Activated naive CD4-positive, alpha-beta T cell treated with anti-CD3 and anti-CD28 coated beads for 36 hours (primary cell): ENCODE data around the gene HNF1B. TPM values are rescaled to one million over a fixed set of nuclear protein-coding genes. Genes with fewer than 3 reads are reported as not detected.

Experiments
- CTCF ChIA-PET: fragments of 350-600 bp; sonication (Branson Sonifier 250); formaldehyde crosslinking; loops from one replicate; lab custom pipeline; 2021; ENCODE audit warnings: antibody characterized with exemption; lab: Charles Lee
- DNase-seq: peaks from one replicate; pipeline ENCODE4 v3.0.0-alpha.2; 2020
- H3K27ac Mint-ChIP-seq: one replicate; pipeline ENCODE4 v1.8.0; 2021; ENCODE audit warnings: mild to moderate bottlenecking, mixed read lengths
- H3K27me3 Mint-ChIP-seq: one replicate; pipeline ENCODE4 v1.8.0; 2021; ENCODE audit warnings: low read depth, mixed read lengths
- H3K36me3 Mint-ChIP-seq: one replicate; pipeline ENCODE4 v1.8.0; 2021; ENCODE audit warnings: low read depth, mixed read lengths
- H3K4me1 Mint-ChIP-seq: one replicate; pipeline ENCODE4 v1.8.0; 2021; ENCODE audit warnings: low read depth, mixed read lengths
- H3K4me3 Mint-ChIP-seq: one replicate; pipeline ENCODE4 v1.8.0; 2021; ENCODE audit warnings: mild to moderate bottlenecking, moderate library complexity, mixed read lengths
- H3K9me3 Mint-ChIP-seq: one replicate; pipeline ENCODE4 v1.8.0; 2021; ENCODE audit warnings: mixed read lengths
- intact Hi-C: fragments of 100-400 bp; cut with micrococcal nuclease; formaldehyde crosslinking; loops from one replicate; pipeline ENCODE4 v1.15.1; 2023
- total RNA-seq, 2 experiments: library from RNA; stranded (reverse); gene quantifications; one replicate each; pipeline ENCODE4 v1.2.3, GENCODE V29; 2021

The HNF1B gene
- total RNA-seq, 2 experiments from 2014 or later, result not detected

GRCh38 chr17:37673386-37673785, 71.5 kb downstream of the HNF1B start:
- Mint-ChIP-seq H3K27ac (no peak overlapping the region), H3K9me3 (no peaks in the 10 kb centered on the region), H3K27me3 (peaks cover 15% of the 10 kb centered on the region), H3K36me3 (no peaks in the 10 kb centered on the region), H3K4me1 (no peaks in the 10 kb centered on the region), H3K4me3 (no peak overlapping the region)
- CTCF ChIA-PET, result interaction anchor here (0.6 kb wide), 1 partner anchor 114 kb away, joined by 4 read pairs; no protein-coding TSS in a partner anchor
- no peak for DNase-seq
- intact Hi-C loops, result no loop called here

- H3K36me3 Mint-ChIP-seq, result no peaks in the 10 kb centered on the region
- H3K4me3 Mint-ChIP-seq, result no peak overlapping the region
- CTCF ChIA-PET, result interaction anchor here (0.6 to 0.9 kb wide), 2 partner anchors 115 to 118 kb away, joined by 3 to 4 read pairs; no protein-coding TSS in a partner anchor
- no peak for DNase-seq
- H3K27me3 Mint-ChIP-seq, result peaks cover 14% of the 10 kb centered on the region
- no peaks in the 10 kb centered on the region for H3K9me3 Mint-ChIP-seq
- intact Hi-C loops, result no loop called here
- no peaks in the 10 kb centered on the region for H3K4me1 Mint-ChIP-seq
- no peak overlapping the region for H3K27ac Mint-ChIP-seq
These were observed 72.2 kb downstream of the HNF1B start for GRCh38 chr17:37672548-37673078.

- H3K9me3 Mint-ChIP-seq, result no peaks in the 10 kb centered on the region
- DNase-seq, result no peak
- no peaks in the 10 kb centered on the region for H3K4me1 Mint-ChIP-seq
- no peak overlapping the region for H3K4me3 Mint-ChIP-seq
- H3K27me3 Mint-ChIP-seq, result peaks cover 8% of the 10 kb centered on the region
- intact Hi-C loops, result no loop called here
- H3K36me3 Mint-ChIP-seq, result no peaks in the 10 kb centered on the region
- no peak overlapping the region for H3K27ac Mint-ChIP-seq
- CTCF ChIA-PET, result interaction anchor here (0.6 to 0.9 kb wide), 3 partner anchors 10 to 457 kb away, joined by 3 to 4 read pairs (median 3); no protein-coding TSS in a partner anchor
These were observed 72.9 kb downstream of the HNF1B start for GRCh38 chr17:37671824-37672547.

- H3K27ac Mint-ChIP-seq, result no peak overlapping the region
- H3K4me1 Mint-ChIP-seq, result no peaks in the 10 kb centered on the region
- no peaks in the 10 kb centered on the region for H3K36me3 Mint-ChIP-seq
- no peaks in the 10 kb centered on the region for H3K9me3 Mint-ChIP-seq
- CTCF ChIA-PET, result interaction anchor here (0.6 to 0.9 kb wide), 3 partner anchors 9 to 457 kb away, joined by 3 to 4 read pairs (median 3); no protein-coding TSS in a partner anchor
- no peak for DNase-seq
- H3K27me3 Mint-ChIP-seq, result peaks cover 3% of the 10 kb centered on the region
- H3K4me3 Mint-ChIP-seq, result no peak overlapping the region
- intact Hi-C loops, result no loop called here
These were observed 73.6 kb downstream of the HNF1B start for GRCh38 chr17:37671028-37671823.

- Mint-ChIP-seq H3K36me3 (no peaks in the 10 kb centered on the region), H3K27me3 (no peaks in the 10 kb centered on the region), H3K4me1 (no peaks in the 10 kb centered on the region), H3K9me3 (no peaks in the 10 kb centered on the region), H3K4me3 (no peak overlapping the region), H3K27ac (no peak overlapping the region)
- CTCF ChIA-PET, result no interaction called here
- DNase-seq, result no peak
- intact Hi-C loops, result no loop called here
These were observed 77.8 kb downstream of the HNF1B start for GRCh38 chr17:37667039-37667438.

GRCh38 chr17:37664214-37664613, 80.6 kb downstream of the HNF1B start:
- peaks cover 3% of the 10 kb centered on the region for H3K27me3 Mint-ChIP-seq
- no peak overlapping the region for H3K4me3 Mint-ChIP-seq
- intact Hi-C loops, result no loop called here
- no peak overlapping the region for H3K27ac Mint-ChIP-seq
- no peaks in the 10 kb centered on the region for H3K9me3 Mint-ChIP-seq
- CTCF ChIA-PET, result no interaction called here
- H3K4me1 Mint-ChIP-seq, result no peaks in the 10 kb centered on the region
- DNase-seq, result no peak
- H3K36me3 Mint-ChIP-seq, result no peaks in the 10 kb centered on the region

GRCh38 chr17:37662353-37662752, 82.5 kb downstream of the HNF1B start:
- intact Hi-C loops, result no loop called here
- no peak overlapping the region for H3K27ac Mint-ChIP-seq
- no peaks in the 10 kb centered on the region for H3K4me1 Mint-ChIP-seq
- H3K36me3 Mint-ChIP-seq, result no peaks in the 10 kb centered on the region
- no peak overlapping the region for H3K4me3 Mint-ChIP-seq
- CTCF ChIA-PET, result interaction anchor here (1.3 kb wide), 1 partner anchor 9 kb away, joined by 4 read pairs; no protein-coding TSS in a partner anchor
- no peak for DNase-seq
- H3K9me3 Mint-ChIP-seq, result no peaks in the 10 kb centered on the region
- peaks cover 3% of the 10 kb centered on the region for H3K27me3 Mint-ChIP-seq

- no peaks in the 10 kb centered on the region for H3K4me1 Mint-ChIP-seq
- no peak for DNase-seq
- H3K36me3 Mint-ChIP-seq, result no peaks in the 10 kb centered on the region
- intact Hi-C loops, result no loop called here
- peaks cover 3% of the 10 kb centered on the region for H3K27me3 Mint-ChIP-seq
- H3K9me3 Mint-ChIP-seq, result no peaks in the 10 kb centered on the region
- CTCF ChIA-PET, result interaction anchor here (0.6 to 1.3 kb wide), 2 partner anchors 10 to 11 kb away, joined by 4 to 5 read pairs; no protein-coding TSS in a partner anchor
- no peak overlapping the region for H3K27ac Mint-ChIP-seq
- no peak overlapping the region for H3K4me3 Mint-ChIP-seq
These were observed 83.4 kb downstream of the HNF1B start for GRCh38 chr17:37661400-37662014.

GRCh38 chr17:37659925-37660324, 84.9 kb downstream of the HNF1B start:
- H3K9me3 Mint-ChIP-seq, result no peaks in the 10 kb centered on the region
- H3K27ac Mint-ChIP-seq, result no peak overlapping the region
- CTCF ChIA-PET, result interaction anchor here (0.6 kb wide), 1 partner anchor 159 kb away, joined by 3 read pairs; no protein-coding TSS in a partner anchor
- DNase-seq, result no peak
- intact Hi-C loops, result no loop called here
- H3K27me3 Mint-ChIP-seq, result peaks cover 3% of the 10 kb centered on the region
- no peaks in the 10 kb centered on the region for H3K4me1 Mint-ChIP-seq
- H3K36me3 Mint-ChIP-seq, result no peaks in the 10 kb centered on the region
- no peak overlapping the region for H3K4me3 Mint-ChIP-seq

- DNase-seq, result no peak
- no peaks in the 10 kb centered on the region for H3K4me1 Mint-ChIP-seq
- no peaks in the 10 kb centered on the region for H3K9me3 Mint-ChIP-seq
- H3K4me3 Mint-ChIP-seq, result no peak overlapping the region
- peaks cover 6% of the 10 kb centered on the region for H3K27me3 Mint-ChIP-seq
- CTCF ChIA-PET, result no interaction called here
- intact Hi-C loops, result no loop called here
- no peaks in the 10 kb centered on the region for H3K36me3 Mint-ChIP-seq
- H3K27ac Mint-ChIP-seq, result no peak overlapping the region
These were observed 87.7 kb downstream of the HNF1B start for GRCh38 chr17:37657202-37657601.

GRCh38 chr17:37651849-37652248, 93.0 kb downstream of the HNF1B start:
- H3K27ac Mint-ChIP-seq, result no peak overlapping the region
- no peak for DNase-seq
- no peaks in the 10 kb centered on the region for H3K36me3 Mint-ChIP-seq
- intact Hi-C loops, result loop anchor here (2.0 kb wide), 1 partner anchor 139 kb away; no protein-coding TSS in a partner anchor
- H3K9me3 Mint-ChIP-seq, result no peaks in the 10 kb centered on the region
- CTCF ChIA-PET, result interaction anchor here (1.4 kb wide), 1 partner anchor 17 kb away, joined by 3 read pairs; no protein-coding TSS in a partner anchor
- H3K4me1 Mint-ChIP-seq, result no peaks in the 10 kb centered on the region
- H3K27me3 Mint-ChIP-seq, result peaks cover 19% of the 10 kb centered on the region
- no peak overlapping the region for H3K4me3 Mint-ChIP-seq
